IMR-90 (cell line): ENCODE results near the gene SVBP. TPM values are rescaled to one million over a fixed set of nuclear protein-coding genes. Genes with fewer than 3 reads are reported as not detected.

Experiments
- ATAC-seq: fragments of 200-7000 bp; cut with Tn5 transposase; 2 replicates; pipeline ENCODE4 v1.9.1; 2020; ENCODE audit warnings: low read depth, mild to moderate bottlenecking, moderate library complexity
- BruUV-seq: library from RNA; stranded (reverse); fragments of 400-500 nt; replicated peaks from 2 replicates; lab custom pipeline; 2021; lab: Mats Ljungman, UMichigan
- CTCF ChIA-PET: fragments of 300-600 bp; formaldehyde crosslinking; extraction: SDS; loops from one replicate; lab custom pipeline; 2021; ENCODE audit warnings: antibody characterized with exemption; lab: Yijun Ruan, JAX
- POLR2A ChIA-PET: fragments of 300-600 bp; sonication (Branson Sonifier 250); formaldehyde crosslinking; loops from one replicate; lab custom pipeline; 2022; ENCODE audit warnings: antibody characterized with exemption; ENCODE audit not compliant: unreplicated experiment; lab: Charles Lee
- DNase-seq: peaks from one replicate; pipeline ENCODE4 v3.0.0; 2013
- H2AFZ ChIP-seq: replicated peaks from 2 replicates; pipeline ENCODE3; 2013; ENCODE audit warnings: low read length, mild to moderate bottlenecking; ENCODE audit not compliant: poor library complexity
- H2AK5ac ChIP-seq: 2 replicates; pipeline ENCODE4 v1.6.1; 2013; ENCODE audit warnings: low read depth, low read length, inconsistent platforms
- H2AK9ac ChIP-seq: replicated peaks from 2 replicates; pipeline ENCODE3; 2013; ENCODE audit warnings: mild to moderate bottlenecking, low read depth, low read length, moderate library complexity; ENCODE audit not compliant: poor library complexity
- H2BK120ac ChIP-seq: 2 replicates; pipeline ENCODE4 v1.6.1; 2013; ENCODE audit warnings: low read depth, low read length, inconsistent platforms
- H2BK15ac ChIP-seq: 3 replicates; pipeline ENCODE4 v1.6.1; 2013; ENCODE audit warnings: low read depth, low read length, inconsistent platforms
- H2BK20ac ChIP-seq: 2 replicates; pipeline ENCODE4 v1.6.1; 2013; ENCODE audit warnings: low read depth, mild to moderate bottlenecking, inconsistent platforms, low read length, moderate library complexity
- H2BK5ac ChIP-seq: 2 replicates; pipeline ENCODE4 v1.6.1; 2013; ENCODE audit warnings: mild to moderate bottlenecking, low read depth, low read length, inconsistent platforms; ENCODE audit not compliant: poor library complexity, severe bottlenecking
- H3K14ac ChIP-seq: replicated peaks from 2 replicates; pipeline ENCODE4 v1.6.1; 2013; ENCODE audit warnings: low read depth, low read length, inconsistent platforms
- H3K18ac ChIP-seq: 2 replicates; pipeline ENCODE4 v1.6.1; 2013; ENCODE audit warnings: low read depth, low read length, control low read depth
- H3K23ac ChIP-seq: 2 replicates; pipeline ENCODE4 v1.6.1; 2013; ENCODE audit warnings: low read depth, low read length, inconsistent platforms
- H3K27ac ChIP-seq: 2 replicates; pipeline ENCODE4 v1.5.1; 2013; ENCODE audit warnings: mild to moderate bottlenecking, control low read depth, low read length; ENCODE audit not compliant: insufficient read depth
- H3K27me3 ChIP-seq: 2 replicates; pipeline ENCODE4 v1.6.1; 2013; ENCODE audit warnings: low read length; ENCODE audit not compliant: control insufficient read depth, insufficient read depth
- H3K36me3 ChIP-seq: 2 replicates; pipeline ENCODE4 v1.6.1; 2013; ENCODE audit warnings: low read length, mixed read lengths; ENCODE audit not compliant: control insufficient read depth, insufficient read depth
- H3K4ac ChIP-seq: 2 replicates; pipeline ENCODE4 v1.6.1; 2013; ENCODE audit warnings: low read depth, low read length, inconsistent platforms
- H3K4me1 ChIP-seq: 2 replicates; pipeline ENCODE4 v1.6.1; 2013; ENCODE audit warnings: low read length, mixed read lengths; ENCODE audit not compliant: control insufficient read depth, insufficient read depth
- H3K4me2 ChIP-seq: 2 replicates; pipeline ENCODE4 v1.6.1; 2013; ENCODE audit warnings: low read depth, mild to moderate bottlenecking, control low read depth, low read length, moderate library complexity
- H3K4me3 ChIP-seq: 2 replicates; pipeline ENCODE4 v1.5.1; 2013; ENCODE audit warnings: low read depth, mild to moderate bottlenecking, control low read depth, low read length, moderate library complexity; ENCODE audit not compliant: insufficient read depth
- H3K56ac ChIP-seq: 2 replicates; pipeline ENCODE4 v1.6.1; 2013; ENCODE audit warnings: low read length, inconsistent platforms; ENCODE audit not compliant: insufficient read depth; ENCODE audit errors: extremely low read depth
- H3K79me1 ChIP-seq, 2 experiments: 2 replicates each; pipeline ENCODE4 v1.6.1; 2013; ENCODE audit warnings: low read length in 2 of 2, inconsistent platforms in 1 of 2, low read depth in 1 of 2
- H3K9ac ChIP-seq: 2 replicates; pipeline ENCODE4 v1.6.1; 2013; ENCODE audit warnings: low read depth, low read length, control low read depth
- H3K9me1 ChIP-seq: 2 replicates; pipeline ENCODE4 v1.6.1; 2013; ENCODE audit warnings: low read length, inconsistent platforms; ENCODE audit not compliant: insufficient read depth
- H3K9me3 ChIP-seq: 2 replicates; pipeline ENCODE4 v1.6.1; 2013; ENCODE audit warnings: low read length; ENCODE audit not compliant: control insufficient read depth, insufficient read depth
- H4K20me1 ChIP-seq: 2 replicates; pipeline ENCODE4 v1.6.1; 2013; ENCODE audit warnings: low read length, inconsistent platforms; ENCODE audit not compliant: insufficient read depth
- H4K5ac ChIP-seq: 2 replicates; pipeline ENCODE4 v1.6.1; 2013; ENCODE audit warnings: mild to moderate bottlenecking, low read depth, low read length, control low read depth
- H4K8ac ChIP-seq, 2 experiments: 2 replicates each; pipeline ENCODE4 v1.6.1; 2013; ENCODE audit warnings: low read depth in 2 of 2, low read length in 2 of 2, control low read depth in 1 of 2, inconsistent platforms in 1 of 2
- H4K91ac ChIP-seq: 2 replicates; pipeline ENCODE4 v1.6.1; 2013; ENCODE audit warnings: low read depth, low read length, inconsistent platforms; ENCODE audit not compliant: insufficient read depth
- BHLHE40 ChIP-seq: fragments of 150-350 bp; IDR thresholded peaks from 2 replicates; pipeline ENCODE4 v1.6.1; 2016; ENCODE audit warnings: mild to moderate bottlenecking, low read depth, low read length
- CEBPB ChIP-seq: IDR thresholded peaks from 2 replicates; pipeline ENCODE4 v1.6.1; 2012; ENCODE audit warnings: low read depth, low read length, improper control_type of control experiment
- CHD1 ChIP-seq: IDR thresholded peaks from 2 replicates; pipeline ENCODE4 v1.6.1; 2012; ENCODE audit warnings: low read depth, low read length, improper control_type of control experiment
- CTCF ChIP-seq: conservative IDR thresholded peaks from 2 replicates; pipeline ENCODE4 v1.5.1; 2012; ENCODE audit warnings: mild to moderate bottlenecking, low read depth, low read length, improper control_type of control experiment
- ELK1 ChIP-seq: fragments of 150-350 bp; IDR thresholded peaks from 2 replicates; pipeline ENCODE4 v1.6.1; 2016; ENCODE audit warnings: low read depth, mild to moderate bottlenecking, low read length, moderate library complexity, borderline replicate concordance
- FOS ChIP-seq: fragments of 150-350 bp; IDR thresholded peaks from 2 replicates; pipeline ENCODE4 v1.6.1; 2016; ENCODE audit warnings: low read depth, low read length
- MAZ ChIP-seq: IDR thresholded peaks from 2 replicates; pipeline ENCODE4 v1.6.1; 2012; ENCODE audit warnings: low read depth, mild to moderate bottlenecking, low read length, improper control_type of control experiment, moderate library complexity, borderline replicate concordance
- NFE2L2 ChIP-seq: fragments of 150-350 bp; IDR thresholded peaks from 2 replicates; pipeline ENCODE4 v1.6.1; 2016; ENCODE audit warnings: low read depth, mild to moderate bottlenecking, low read length
- POLR2A ChIP-seq: IDR thresholded peaks from 2 replicates; pipeline ENCODE4 v1.6.1; 2012; ENCODE audit warnings: mild to moderate bottlenecking, low read depth, low read length
- RAD21 ChIP-seq: IDR thresholded peaks from 2 replicates; pipeline ENCODE4 v1.6.1; 2012; ENCODE audit warnings: low read length, improper control_type of control experiment
- RCOR1 ChIP-seq: IDR thresholded peaks from 2 replicates; pipeline ENCODE4 v1.6.1; 2012; ENCODE audit warnings: mild to moderate bottlenecking, low read length, improper control_type of control experiment; ENCODE audit not compliant: insufficient replicate concordance
- RFX5 ChIP-seq: IDR thresholded peaks from 2 replicates; pipeline ENCODE4 v1.8.0; 2012; ENCODE audit warnings: low read depth, mild to moderate bottlenecking, low read length, moderate library complexity
- SMC3 ChIP-seq: fragments of 150-350 bp; IDR thresholded peaks from 2 replicates; pipeline ENCODE4 v1.6.1; 2016; ENCODE audit warnings: low read depth, mild to moderate bottlenecking, antibody characterized with exemption, low read length, moderate library complexity
- USF2 ChIP-seq: fragments of 150-350 bp; IDR thresholded peaks from 2 replicates; pipeline ENCODE4 v1.6.1; 2017; ENCODE audit warnings: mild to moderate bottlenecking, antibody characterized with exemption, low read length, low read depth
- WGBS, 2 experiments: methylation state at CpG; one replicate each; pipeline versions ENCODE4 v1.1.5 to v1.1.7; 2013; ENCODE audit warnings: missing lambda C conversion rate in 2 of 2; ENCODE audit not compliant: insufficient read length in 1 of 2; ENCODE audit errors: extremely low coverage in 2 of 2; 5-methylcytosine and 5-hydroxymethylcytosine counted together
- dilution Hi-C: fragments of 300-500 bp; cut with HindIII; formaldehyde crosslinking; loops from one replicate; pipeline ENCODE4 v1.14.3; 2018; ENCODE audit warnings: low sequenced_read_pairs; ENCODE audit not compliant: unreplicated experiment
- in situ Hi-C: fragments of 300-500 bp; cut with MboI; formaldehyde crosslinking; loops from 3 replicates; pipeline ENCODE4 v1.14.3; 2019; ENCODE audit warnings: low sequenced_read_pairs, inconsistent platforms, mixed read lengths
- intact Hi-C: fragments of 100-400 bp; cut with micrococcal nuclease; formaldehyde crosslinking; loops from 2 replicates; pipeline ENCODE4 v1.10.0; 2022
- polyA plus RNA-seq, 3 experiments: library from polyadenylated mRNA; depleted of rRNA; stranded (reverse); fragments of >200 nt; gene quantifications; 2 replicates each; pipeline ENCODE4 v1.2.3, GENCODE V29; 2012; ENCODE audit warnings: low replicate concordance in 1 of 3
- total RNA-seq: library from RNA; depleted of rRNA; stranded (reverse); fragments of >200 nt; gene quantifications from 2 replicates; pipeline ENCODE4 v1.2.3, GENCODE V29; 2012

SVBP gene
- total and polyA plus RNA-seq, 2 of the 4 experiments (the other 2 are of a cell fraction) = 9.7 to 11.5 TPM

- dilution Hi-C loops (no loop called here), intact Hi-C loops (loop anchor here (5.0 kb wide), 1 partner anchor 49 kb away; the partner anchor contains the start of genes C1orf50 and P3H1), in situ Hi-C loops (no loop called here)
- H3K79me1 ChIP-seq = peaks cover 27 to 54% of the 10 kb centered on the region in 2 experiments
- ATAC-seq (no peak), DNase-seq (peak; percentile 6)
- H2AK9ac ChIP-seq = peak overlapping the region; percentile 48
- peak overlapping the region; percentile 7 for H2BK5ac ChIP-seq
- 24% methylated on average over 4 of the region's 7 CpGs; no CpG with 5 or more reads in 1 of the 2 experiments for WGBS, 2 experiments
- no TSS peak for BruUV-seq
- H2BK20ac ChIP-seq = no peak overlapping the region; the same call in 1 of the 2 replicates
- H4K8ac ChIP-seq = peak overlapping the region; percentile 69 to 94; a peak in 3 of 4 replicates
- no peaks in the 10 kb centered on the region for H3K27me3 ChIP-seq
- H4K91ac ChIP-seq = peak overlapping the region; percentile 48
- peak overlapping the region; percentile 50 for H3K23ac ChIP-seq
- H2AFZ ChIP-seq = peak overlapping the region; percentile 91
- no peaks in the 10 kb centered on the region for H4K20me1 ChIP-seq
- peak overlapping the region; percentile 62 for H4K5ac ChIP-seq
- peak overlapping the region; percentile 94 for H3K27ac ChIP-seq
- H3K14ac ChIP-seq = peak overlapping the region; percentile 77
- TF ChIP-seq RFX5 = no peak
- TF ChIP-seq POLR2A = no peak
- no peak for TF ChIP-seq CEBPB
- TF ChIP-seq SMC3 = no peak
- TF ChIP-seq CHD1 = no peak
- TF ChIP-seq RCOR1 = no peak
- TF ChIP-seq BHLHE40 = no peak
- no peak for TF ChIP-seq ELK1
- no peak for TF ChIP-seq NFE2L2
- TF ChIP-seq RAD21 = no peak
- TF ChIP-seq MAZ = no peak
- no peak for TF ChIP-seq USF2
- no peak for TF ChIP-seq CTCF
- no peak for TF ChIP-seq FOS
- H3K4me2 ChIP-seq = peak overlapping the region; percentile 96
- CTCF ChIA-PET = interaction anchor here (0.6 to 0.8 kb wide), 2 partner anchors 45 to 52 kb away, joined by 3 to 4 read pairs; no protein-coding TSS in a partner anchor
- H2AK5ac ChIP-seq = peak overlapping the region; percentile 80; the same call in 1 of the 2 replicates
- peaks cover 4% of the 10 kb centered on the region; the same call in 1 of the 2 replicates for H3K9me1 ChIP-seq
- 0 out of 2 replicates have a peak, but pooled peaks cover 2% of the 10 kb centered on the region for H3K36me3 ChIP-seq
- H3K18ac ChIP-seq = no peak overlapping the region; the same call in 1 of the 2 replicates
- peak overlapping the region; percentile 55; the same call in 1 of the 2 replicates for H3K56ac ChIP-seq
- POLR2A ChIA-PET = interaction anchor here (0.7 kb wide), 1 partner anchor 10 kb away, joined by 4 read pairs; no protein-coding TSS in a partner anchor
- no peaks in the 10 kb centered on the region for H3K9me3 ChIP-seq
- peak overlapping the region; percentile 13 for H2BK120ac ChIP-seq
- H3K9ac ChIP-seq = peak overlapping the region; percentile 94
- peaks cover 2% of the 10 kb centered on the region; the same call in 1 of the 2 replicates for H3K4me1 ChIP-seq
- peak overlapping the region; percentile 66; the same call in 1 of the 3 replicates for H2BK15ac ChIP-seq
- H3K4me3 ChIP-seq = peak overlapping the region; percentile 92
- H3K4ac ChIP-seq = peak overlapping the region; percentile 64
Measured at GRCh38 chr1:42815941-42816584, 1.1 kb downstream of the SVBP start.
